DMS 273 treated with DMSO at 0.1 percent for 48 hours (cell line): ENCODE results near the gene USP43.
"Not testable (repeated sequence)": the region's sequence is repeated elsewhere in the genome, so short reads cannot be mapped to it uniquely, and the experiment has no call there.

Source experiments
- DNase-seq: peaks from one replicate; lab custom pipeline; 2025; lab: John Stamatoyannopoulos, UW

USP43 gene

DNA sequence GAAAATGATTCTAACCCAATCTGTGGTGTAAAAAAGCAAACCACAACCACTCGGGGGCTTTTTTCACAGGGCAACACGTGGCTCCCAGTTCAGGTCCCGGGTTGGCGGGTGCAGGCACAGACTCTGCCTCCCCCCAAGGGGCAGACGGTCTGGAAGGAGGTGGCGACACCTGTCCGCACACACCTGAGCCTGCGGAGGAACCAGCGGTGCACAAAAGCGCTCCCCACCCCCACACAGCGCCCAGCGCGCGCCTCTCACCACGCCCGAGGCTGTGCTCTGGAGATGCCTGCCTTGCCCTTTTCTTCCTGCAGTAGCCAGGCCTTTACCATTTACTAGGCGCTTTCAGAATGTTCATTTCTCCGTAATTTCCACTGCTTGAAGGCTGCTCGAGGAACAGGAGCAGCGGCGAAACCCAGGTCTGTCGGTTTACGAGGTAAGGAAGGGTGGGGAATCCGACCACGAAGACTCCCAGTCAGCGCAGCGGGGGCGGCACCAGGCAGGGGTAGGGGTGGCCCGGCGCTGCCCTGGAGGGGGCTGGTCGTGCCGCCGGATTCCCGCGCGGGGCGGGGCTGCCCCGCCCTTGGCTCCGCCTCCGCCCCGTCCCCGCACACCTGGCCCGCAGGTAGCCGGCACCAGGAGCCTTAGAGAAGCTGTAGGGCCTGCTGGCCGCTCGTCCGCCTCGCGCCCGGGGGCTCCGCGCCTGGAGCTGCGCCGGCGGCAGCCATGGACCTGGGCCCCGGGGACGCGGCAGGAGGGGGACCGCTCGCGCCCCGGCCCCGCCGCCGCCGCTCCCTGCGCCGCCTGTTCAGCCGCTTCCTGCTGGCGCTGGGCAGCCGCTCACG lies at the start of gene USP43:
Gene USP43, plus strand, starts transcription at position 608 of the 842 bp plus-strand sequence. Its CDS starts 116 bp downstream, at position 724.
- no peak for DNase-seq

GRCh38 chr17:9597638-9598037 lies 47.7 kb upstream of the USP43 start:
- not testable (repeated sequence) for DNase-seq

DNA sequence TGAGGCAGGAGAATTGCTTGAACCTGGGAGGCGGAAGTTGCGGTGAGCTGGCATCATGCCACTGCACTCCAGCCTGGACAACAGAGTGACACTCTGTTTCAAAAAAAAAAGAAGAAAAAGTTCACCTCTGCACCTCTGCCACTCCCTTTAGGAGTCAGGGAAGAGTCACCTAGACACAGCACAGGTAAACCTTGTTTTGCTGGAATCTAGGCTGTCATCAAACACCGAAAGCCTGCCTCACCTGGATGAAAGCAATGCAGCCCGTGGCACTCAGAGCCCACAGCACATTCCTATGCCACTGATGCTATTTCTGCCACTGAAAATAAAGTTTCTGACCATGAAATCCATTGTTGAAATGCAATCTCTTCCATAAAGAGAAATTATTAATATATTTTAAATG lies 46.7 kb upstream of the USP43 start:
- DNase-seq, result no peak

DNA sequence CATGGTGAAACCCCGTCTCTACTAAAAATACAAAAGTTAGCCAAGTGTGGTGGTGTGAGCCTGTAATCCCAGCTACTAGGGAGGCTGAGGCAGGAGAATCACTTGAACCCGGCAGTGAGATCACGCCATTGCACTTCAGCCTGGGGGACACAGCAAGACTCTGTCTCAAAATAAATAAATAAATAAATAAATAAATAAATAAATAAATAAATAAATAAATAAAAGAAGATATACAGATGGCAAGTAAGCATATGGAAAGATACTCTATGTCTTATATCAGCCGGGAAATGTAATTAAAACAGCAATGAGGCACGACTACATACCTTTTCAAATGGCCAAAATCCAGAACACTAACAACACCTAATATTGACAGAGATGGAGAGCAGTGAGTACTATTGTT lies 40.7 kb upstream of the USP43 start:
- not testable (repeated sequence) for DNase-seq

DNA sequence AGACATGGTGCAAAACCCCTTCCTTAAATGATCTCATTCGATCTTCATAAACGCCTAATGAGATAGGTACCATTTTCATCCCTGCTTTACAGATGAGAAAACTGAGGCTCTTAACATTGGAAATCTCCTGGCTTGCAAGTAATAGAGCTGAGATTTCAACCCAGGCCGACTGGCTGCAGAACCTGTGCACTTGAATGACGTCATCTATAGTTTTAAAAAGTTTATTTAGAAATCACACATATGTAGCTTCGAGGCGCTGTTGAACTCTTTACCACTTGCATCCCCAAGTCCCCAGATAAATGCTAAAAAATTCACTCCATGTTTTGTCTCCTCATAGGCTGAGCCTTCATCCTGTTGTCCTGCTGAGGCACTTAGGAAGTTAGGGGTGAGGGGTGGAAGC lies 38.9 kb upstream of the USP43 start:
- DNase-seq, result no peak

DNA sequence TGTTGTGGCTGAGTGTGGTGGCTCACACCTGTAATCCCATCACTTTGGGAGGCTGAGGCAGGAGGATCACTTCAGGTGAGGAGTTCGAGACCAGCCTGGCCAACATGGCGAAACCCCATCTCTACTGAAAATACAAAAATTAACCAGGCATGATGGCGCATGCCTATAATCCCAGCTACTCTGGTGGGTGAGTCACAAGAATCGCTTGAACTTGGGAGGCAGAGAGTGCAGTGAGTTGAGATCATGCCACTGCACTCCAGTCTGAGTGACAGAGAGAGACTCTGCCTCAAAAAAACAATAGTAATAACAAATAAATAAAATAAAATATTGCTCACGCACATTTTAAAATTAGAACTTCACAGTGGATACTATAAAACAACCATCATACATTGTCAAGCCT lies 38.3 kb upstream of the USP43 start:
- not testable (repeated sequence) for DNase-seq

GRCh38 chr17:9611557-9611956 lies 33.8 kb upstream of the USP43 start:
- DNase-seq, result no peak

DNA sequence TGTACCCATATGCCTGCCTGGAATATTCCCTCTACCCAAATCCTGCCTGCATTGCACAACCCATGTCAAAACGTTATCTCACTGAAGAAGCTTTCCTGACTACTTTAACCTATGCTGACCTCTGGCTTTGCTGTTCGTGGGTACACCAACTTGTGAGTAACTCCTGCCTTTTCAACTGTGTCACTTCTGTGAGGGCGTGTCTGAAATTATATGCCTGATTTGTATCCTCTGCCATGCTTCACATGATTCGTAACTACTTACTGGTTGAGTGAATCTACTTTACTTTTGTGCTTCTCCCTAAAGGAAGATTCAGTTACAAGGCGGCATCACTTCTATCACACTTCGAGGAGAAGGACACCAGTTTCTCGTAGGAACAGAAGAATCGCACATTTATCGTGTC lies 33.3 kb upstream of the USP43 start:
- DNase-seq, result no peak

GRCh38 chr17:9615486-9615885 lies 29.8 kb upstream of the USP43 start:
- no peak for DNase-seq

GRCh38 chr17:9622961-9623360 lies 22.4 kb upstream of the USP43 start:
- no peak for DNase-seq

DNA sequence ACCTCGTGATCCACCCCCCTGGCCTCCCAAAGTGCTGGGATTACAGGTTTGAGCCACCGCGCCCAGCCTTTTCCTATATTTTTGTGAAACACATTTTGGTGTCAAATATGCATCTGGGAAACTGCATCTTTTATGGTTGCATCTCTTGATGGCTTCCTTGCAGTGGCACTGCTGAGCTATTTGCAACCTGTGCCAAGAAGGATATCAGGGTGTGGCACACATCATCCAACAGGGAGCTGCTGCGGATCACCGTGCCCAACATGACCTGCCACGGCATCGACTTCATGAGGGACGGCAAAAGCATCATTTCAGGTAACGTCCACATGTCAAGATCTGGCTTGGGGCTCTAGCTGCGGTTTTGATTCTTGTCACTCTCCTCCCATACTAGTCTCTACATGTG lies 16.8 kb upstream of the USP43 start:
- DNase-seq, result no peak

GRCh38 chr17:9632741-9633140 lies 12.6 kb upstream of the USP43 start:
- no peak for DNase-seq

DNA sequence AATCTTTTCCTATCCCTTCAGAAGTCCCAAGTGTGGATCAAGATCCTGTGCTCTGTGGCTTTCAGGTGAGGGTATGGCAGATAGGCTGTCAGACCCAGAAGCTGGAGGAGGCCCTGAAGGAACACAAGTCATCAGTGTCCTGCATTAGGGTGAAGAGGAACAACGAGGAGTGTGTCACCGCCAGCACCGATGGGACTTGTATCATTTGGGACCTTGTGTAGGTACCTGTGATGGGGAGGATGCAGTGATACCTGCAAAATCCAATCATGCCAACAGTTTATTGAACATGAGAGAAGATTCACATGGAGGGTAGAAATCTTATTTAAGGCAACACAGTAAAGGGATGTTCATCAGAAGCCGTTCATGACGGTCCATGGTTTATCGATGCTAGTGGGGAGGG lies 10.0 kb upstream of the USP43 start:
- no peak for DNase-seq

DNA sequence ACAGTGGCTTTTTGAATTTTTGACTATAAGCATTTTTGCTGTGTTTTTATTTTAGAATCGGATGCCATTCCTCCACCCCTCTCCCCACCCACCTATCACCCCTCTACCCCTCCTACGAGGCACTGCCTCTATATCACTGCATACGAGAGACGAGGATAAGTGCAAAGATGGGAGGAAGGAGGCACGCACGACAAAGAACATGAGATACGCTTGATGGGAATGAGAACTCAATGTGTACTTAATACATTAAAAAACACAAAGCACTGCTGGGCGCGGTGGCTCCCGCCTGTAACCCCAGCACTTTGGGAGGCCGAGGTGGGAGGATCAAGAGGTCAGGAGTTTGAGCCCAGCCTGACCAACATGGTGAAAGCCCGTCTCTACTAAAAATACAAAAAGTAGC lies 8.8 kb upstream of the USP43 start:
- no peak for DNase-seq

GRCh38 chr17:9640388-9640787 lies 4.9 kb upstream of the USP43 start:
- DNase-seq, result not testable (repeated sequence)

DNA sequence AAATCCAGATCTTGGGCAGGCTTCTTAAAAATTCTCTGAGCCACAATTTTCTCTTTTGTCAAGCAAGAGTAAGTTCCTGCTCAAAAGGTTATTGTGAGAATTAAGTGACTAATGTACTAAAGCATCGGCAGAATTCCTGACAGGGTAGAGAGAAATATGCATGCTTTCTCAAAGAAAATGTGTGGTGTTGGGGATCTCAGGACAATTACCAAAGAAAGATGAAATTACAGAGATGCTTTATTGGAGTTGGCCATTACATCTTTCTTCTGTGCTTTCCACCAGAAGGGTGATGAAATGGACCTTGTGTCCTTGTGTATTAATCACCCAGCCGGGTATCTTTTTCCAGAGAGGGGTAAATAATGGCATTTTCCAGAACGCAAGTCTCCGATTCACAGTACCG lies 1.7 kb upstream of the USP43 start:
- DNase-seq, result no peak

- no peak for DNase-seq
Measured at GRCh38 chr17:9645851-9646545, 681 bp downstream of the USP43 start.

GRCh38 chr17:9646546-9646885 lies 1.2 kb downstream of the USP43 start:
- no peak for DNase-seq

DNA sequence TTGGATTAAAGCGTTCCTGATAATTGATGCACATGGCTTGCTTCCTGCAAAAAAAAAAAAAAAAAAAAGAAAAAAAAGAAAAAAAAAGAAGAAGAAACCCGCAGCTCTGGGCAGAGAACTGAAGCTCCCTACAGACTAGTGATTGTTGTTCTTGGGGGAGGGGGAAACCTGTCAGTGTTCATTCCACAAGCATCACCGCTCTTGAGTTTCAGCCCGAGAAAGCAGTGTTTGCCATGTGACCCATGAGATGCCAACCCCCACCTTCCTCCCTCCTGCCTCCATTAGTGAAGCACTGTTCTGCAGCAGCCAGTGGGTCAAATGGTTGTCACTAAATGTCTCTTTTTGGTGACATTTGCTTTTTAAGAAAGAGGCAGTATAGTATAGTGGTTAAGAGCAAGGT lies 1.7 kb downstream of the USP43 start:
- no peak for DNase-seq

- DNase-seq, result no peak
Measured at GRCh38 chr17:9648521-9649110, 3.3 kb downstream of the USP43 start.

DNA sequence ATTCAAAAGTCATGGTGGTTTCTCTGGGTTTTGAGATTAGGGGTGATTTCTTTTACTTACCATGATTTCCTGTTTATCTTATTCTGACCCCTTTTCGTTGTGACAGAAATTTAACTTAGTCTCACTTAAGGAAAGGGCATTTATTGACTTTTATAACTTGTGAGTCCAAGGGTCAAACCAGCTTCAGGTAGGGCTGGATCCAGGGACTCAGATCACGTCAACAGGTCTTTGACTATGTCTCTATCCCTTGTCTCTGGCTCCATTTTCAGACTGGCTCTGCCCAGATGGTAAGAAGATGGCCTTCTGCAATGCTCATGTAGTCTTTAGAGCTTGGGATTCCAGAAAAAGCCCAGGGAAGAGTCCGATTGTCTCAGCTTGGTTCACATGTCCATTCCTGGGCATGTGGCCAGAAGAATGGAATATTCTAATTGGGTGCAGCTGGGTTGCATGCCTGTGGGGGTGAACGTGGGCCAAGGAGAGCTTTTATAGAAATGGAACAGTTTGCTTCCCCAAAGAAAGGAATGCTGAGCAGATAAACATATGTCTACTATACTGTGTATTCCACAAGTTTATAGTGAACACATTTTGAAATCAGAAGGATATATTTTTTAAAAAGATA lies 13.4 kb downstream of the USP43 start:
- DNase-seq, result no peak

DNA sequence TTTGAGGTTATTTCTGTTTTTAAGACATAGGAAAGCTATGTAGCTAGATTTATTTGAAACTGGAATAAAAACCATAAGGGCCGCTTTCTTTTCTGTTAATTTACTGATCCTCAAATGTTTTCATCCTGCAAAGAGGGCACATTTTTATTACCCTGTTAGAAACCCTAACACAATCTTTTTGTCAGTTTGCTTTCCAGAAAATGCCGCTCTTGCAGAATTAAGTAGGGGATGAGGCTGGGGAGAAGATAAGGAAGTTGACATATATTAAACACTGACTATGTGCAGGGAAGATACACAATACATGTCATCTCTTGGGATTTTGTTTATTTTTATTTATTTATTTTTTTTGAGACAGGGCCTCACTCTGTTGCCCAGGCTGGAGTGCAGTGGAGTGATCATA lies 15.7 kb downstream of the USP43 start:
- DNase-seq, result no peak

- DNase-seq, result not testable (repeated sequence)
Measured at GRCh38 chr17:9663511-9663910, 18.2 kb downstream of the USP43 start.
